Measurements from ENCODE around the gene TFF2.
A peak's percentile ranks its signal among the peaks of the same experiment; 100 is the strongest.

TFF2 gene

DNA sequence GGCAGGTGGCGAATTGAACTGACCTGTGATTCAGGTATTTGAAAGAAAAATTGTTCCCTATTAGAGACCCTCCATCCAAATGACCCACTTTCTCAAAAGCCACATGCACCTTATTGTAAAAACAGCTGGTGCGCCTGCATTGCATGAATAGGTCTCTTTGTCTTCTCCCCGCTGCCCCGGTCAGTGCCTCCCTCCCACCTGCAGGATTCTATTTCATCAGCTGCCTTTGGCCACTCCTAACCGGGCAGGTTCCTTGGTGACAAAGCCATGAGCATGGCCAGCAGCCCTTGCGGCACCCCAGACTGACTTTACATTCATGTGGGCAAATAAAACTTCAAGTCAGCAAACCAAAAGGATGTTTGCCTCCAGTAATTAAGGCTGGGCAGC is 38.6 kb upstream of the TFF2 start:
- TF ChIP-seq, protein P1, sequence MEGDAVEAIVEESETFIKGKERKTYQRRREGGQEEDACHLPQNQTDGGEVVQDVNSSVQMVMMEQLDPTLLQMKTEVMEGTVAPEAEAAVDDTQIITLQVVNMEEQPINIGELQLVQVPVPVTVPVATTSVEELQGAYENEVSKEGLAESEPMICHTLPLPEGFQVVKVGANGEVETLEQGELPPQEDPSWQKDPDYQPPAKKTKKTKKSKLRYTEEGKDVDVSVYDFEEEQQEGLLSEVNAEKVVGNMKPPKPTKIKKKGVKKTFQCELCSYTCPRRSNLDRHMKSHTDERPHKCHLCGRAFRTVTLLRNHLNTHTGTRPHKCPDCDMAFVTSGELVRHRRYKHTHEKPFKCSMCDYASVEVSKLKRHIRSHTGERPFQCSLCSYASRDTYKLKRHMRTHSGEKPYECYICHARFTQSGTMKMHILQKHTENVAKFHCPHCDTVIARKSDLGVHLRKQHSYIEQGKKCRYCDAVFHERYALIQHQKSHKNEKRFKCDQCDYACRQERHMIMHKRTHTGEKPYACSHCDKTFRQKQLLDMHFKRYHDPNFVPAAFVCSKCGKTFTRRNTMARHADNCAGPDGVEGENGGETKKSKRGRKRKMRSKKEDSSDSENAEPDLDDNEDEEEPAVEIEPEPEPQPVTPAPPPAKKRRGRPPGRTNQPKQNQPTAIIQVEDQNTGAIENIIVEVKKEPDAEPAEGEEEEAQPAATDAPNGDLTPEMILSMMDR (conservative IDR thresholded peaks at IDR 0.05; ENCODE audit: low read length): no peak
- TF ChIP-seq EZH2phosphoT487 (IDR thresholded peaks at IDR 0.05; ENCODE audit: borderline replicate concordance): no peak
- Histone ChIP-seq H3K4me2 (ENCODE audit: low read depth, low read length, poor library complexity, severe bottlenecking) (peak overlapping the region; percentile 57), H2AFZ (ENCODE audit: low read length) (peak overlapping the region; percentile 58; the same call in 1 of the 2 replicates), H3K9me2 (replicated peaks; ENCODE audit: low read depth, low read length) (no peaks in the 10 kb centered on the region), H3K4me1 (ENCODE audit: insufficient read depth, low read length, poor library complexity, severe bottlenecking) (peaks cover 60% of the 10 kb centered on the region), H3K27me3 (ENCODE audit: insufficient read depth, low read length, poor library complexity, severe bottlenecking) (no peaks in the 10 kb centered on the region), H3F3A (ENCODE audit: low read depth) (no peaks in the 10 kb centered on the region), H3K4me3 (ENCODE audit: low read length, poor library complexity, severe bottlenecking) (peak overlapping the region; percentile 4), H3K9ac (ENCODE audit: low read depth, low read length, poor library complexity, severe bottlenecking) (peak overlapping the region; percentile 13), H3K36me3 (ENCODE audit: insufficient read depth, low read length) (no peaks in the 10 kb centered on the region), H3K79me2 (ENCODE audit: insufficient read depth, low read length) (no peaks in the 10 kb centered on the region), H3K9me3 (ENCODE audit: insufficient read depth, low read depth, low read length) (no peaks in the 10 kb centered on the region), H4K20me1 (ENCODE audit: insufficient read depth, low read length, poor library complexity, severe bottlenecking) (no peaks in the 10 kb centered on the region)

DNA sequence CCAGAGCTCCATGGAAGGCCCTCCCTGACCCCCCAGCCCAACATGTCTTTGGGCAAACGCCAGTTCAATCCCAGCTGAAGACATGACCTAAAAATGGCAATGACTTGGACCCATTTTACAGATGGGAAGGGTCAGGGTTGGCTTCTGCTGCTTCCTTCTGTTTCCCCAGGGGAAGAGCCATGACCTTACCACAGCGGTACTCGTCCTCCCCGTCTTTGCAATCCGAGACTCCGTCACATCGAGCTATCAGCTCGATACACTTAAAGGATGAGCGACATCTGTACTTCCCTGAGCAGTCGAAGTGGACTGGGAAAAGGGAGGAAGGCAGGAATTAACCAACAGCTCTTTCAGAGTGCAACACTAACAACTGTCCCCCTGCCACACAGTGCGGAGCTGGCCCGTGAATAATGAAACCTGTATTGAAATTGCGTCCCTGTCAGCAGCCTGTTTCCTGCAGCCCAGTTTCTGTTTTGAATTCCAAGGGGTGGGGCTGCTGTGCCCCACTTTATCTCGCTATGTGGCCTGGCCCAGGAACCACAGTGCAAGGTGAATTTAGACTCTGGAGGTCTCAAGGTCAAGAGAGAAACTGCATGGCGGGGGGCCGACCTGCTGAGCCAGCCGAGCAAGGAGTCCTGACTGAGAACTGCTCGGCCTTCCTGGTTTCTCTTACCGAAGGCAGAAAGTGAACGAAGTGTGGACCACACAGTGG is 38.1 kb upstream of the TFF2 start:
- no peaks in the 10 kb centered on the region for H4K20me1 ChIP-seq (ENCODE audit: insufficient read depth, low read length, poor library complexity, severe bottlenecking)
- H3K27me3 ChIP-seq (ENCODE audit: insufficient read depth, low read length, poor library complexity, severe bottlenecking): no peaks in the 10 kb centered on the region
- H3K36me3 ChIP-seq (ENCODE audit: insufficient read depth, low read length): no peaks in the 10 kb centered on the region
- H3K4me1 ChIP-seq (ENCODE audit: insufficient read depth, low read length, poor library complexity, severe bottlenecking): peaks cover 65% of the 10 kb centered on the region
- H3K9me3 ChIP-seq (ENCODE audit: insufficient read depth, low read depth, low read length): no peaks in the 10 kb centered on the region
- peak overlapping the region; percentile 57 for H3K4me2 ChIP-seq (ENCODE audit: low read depth, low read length, poor library complexity, severe bottlenecking)
- H3K9ac ChIP-seq (ENCODE audit: low read depth, low read length, poor library complexity, severe bottlenecking): peak overlapping the region; percentile 13
- TF ChIP-seq, protein P1 (conservative IDR thresholded peaks at IDR 0.05; ENCODE audit: low read length): no peak
- no peak for TF ChIP-seq EZH2phosphoT487 (IDR thresholded peaks at IDR 0.05; ENCODE audit: borderline replicate concordance)
- no peaks in the 10 kb centered on the region for H3K79me2 ChIP-seq (ENCODE audit: insufficient read depth, low read length)
- no peaks in the 10 kb centered on the region for H3F3A ChIP-seq (ENCODE audit: low read depth)
- H3K9me2 ChIP-seq (replicated peaks; ENCODE audit: low read depth, low read length): no peaks in the 10 kb centered on the region
- H2AFZ ChIP-seq (ENCODE audit: low read length): peak overlapping the region; percentile 58; the same call in 1 of the 2 replicates
- no peak overlapping the region for H3K4me3 ChIP-seq (ENCODE audit: low read length, poor library complexity, severe bottlenecking)

DNA sequence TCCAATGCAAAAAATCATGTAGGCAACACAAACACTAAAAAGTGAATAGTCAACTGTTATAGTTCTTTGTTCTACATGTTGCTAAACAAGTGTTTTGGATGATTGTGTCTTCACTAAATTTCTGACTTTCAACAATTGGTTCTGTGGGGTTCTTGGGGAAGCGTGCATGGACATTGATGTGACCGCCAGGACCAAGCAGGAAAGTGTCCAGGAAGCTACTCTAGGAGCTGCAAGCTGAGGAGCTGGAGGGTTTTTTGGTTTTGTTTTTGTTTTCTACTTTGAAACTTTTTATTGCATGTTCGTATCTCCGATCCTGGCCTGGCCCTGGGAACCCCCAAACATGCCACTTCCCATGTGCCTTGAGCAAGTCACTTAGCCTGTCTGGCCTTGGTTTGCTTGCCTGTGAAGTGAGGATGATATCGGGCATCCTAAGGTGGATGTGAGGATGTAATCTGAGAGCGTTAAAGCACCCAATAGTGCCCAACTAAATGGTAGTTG is 37.1 kb upstream of the TFF2 start:
- H3K4me2 ChIP-seq (ENCODE audit: low read depth, low read length, poor library complexity, severe bottlenecking): no peak overlapping the region

More for the DNA sequence above, 37.1 kb upstream of the TFF2 start:
- Histone ChIP-seq H3K9me2 (replicated peaks; ENCODE audit: low read depth, low read length) (no peaks in the 10 kb centered on the region), H4K20me1 (ENCODE audit: insufficient read depth, low read length, poor library complexity, severe bottlenecking) (no peaks in the 10 kb centered on the region), H3F3A (ENCODE audit: low read depth) (no peaks in the 10 kb centered on the region), H3K9ac (ENCODE audit: low read depth, low read length, poor library complexity, severe bottlenecking) (no peak overlapping the region), H3K4me1 (ENCODE audit: insufficient read depth, low read length, poor library complexity, severe bottlenecking) (peaks cover 62% of the 10 kb centered on the region), H3K27me3 (ENCODE audit: insufficient read depth, low read length, poor library complexity, severe bottlenecking) (no peaks in the 10 kb centered on the region), H3K79me2 (ENCODE audit: insufficient read depth, low read length) (no peaks in the 10 kb centered on the region), H3K4me3 (ENCODE audit: low read length, poor library complexity, severe bottlenecking) (no peak overlapping the region), H3K9me3 (ENCODE audit: insufficient read depth, low read depth, low read length) (peaks cover under 1% of the 10 kb centered on the region; the same call in 1 of the 2 replicates), H2AFZ (ENCODE audit: low read length) (no peak overlapping the region), H3K36me3 (ENCODE audit: insufficient read depth, low read length) (no peaks in the 10 kb centered on the region)
- TF ChIP-seq, protein P1 (conservative IDR thresholded peaks at IDR 0.05; ENCODE audit: low read length): no peak
- no peak for TF ChIP-seq EZH2phosphoT487 (IDR thresholded peaks at IDR 0.05; ENCODE audit: borderline replicate concordance)

Measured in Loucy (cell line).